IPS-15b (cell line): ENCODE data around the gene LRRD1.
"Not testable (repeated sequence)": the region's sequence is repeated elsewhere in the genome, so short reads cannot be mapped to it uniquely, and the experiment has no call there.

Experiments
- H3K27me3 ChIP-seq: one replicate; pipeline ENCODE4 v1.6.1; 2013; ENCODE audit warnings: low read length; ENCODE audit not compliant: control insufficient read depth, insufficient read depth
- H3K36me3 ChIP-seq: one replicate; pipeline ENCODE4 v1.6.1; 2013; ENCODE audit warnings: low read length; ENCODE audit not compliant: control insufficient read depth, insufficient read depth
- H3K4me1 ChIP-seq: one replicate; pipeline ENCODE4 v1.6.1; 2013; ENCODE audit warnings: mild to moderate bottlenecking, low read length; ENCODE audit not compliant: control insufficient read depth, insufficient read depth
- H3K4me3 ChIP-seq: one replicate; pipeline ENCODE4 v1.5.1; 2013; ENCODE audit warnings: low read depth, low read length
- H3K9ac ChIP-seq: one replicate; pipeline ENCODE4 v1.6.1; 2013; ENCODE audit warnings: low read depth, mild to moderate bottlenecking, low read length
- H3K9me3 ChIP-seq: one replicate; pipeline ENCODE4 v1.6.1; 2013; ENCODE audit warnings: mild to moderate bottlenecking, low read length; ENCODE audit not compliant: control insufficient read depth, insufficient read depth

The LRRD1 gene

GRCh38 chr7:92169529-92169928, 9.4 kb downstream of the LRRD1 start:
- H3K9ac ChIP-seq, H3K4me3 ChIP-seq, H3K9me3 ChIP-seq, H3K36me3 ChIP-seq, H3K27me3 ChIP-seq, H3K4me1 ChIP-seq: not testable (repeated sequence)

- H3K27me3 ChIP-seq, result no peaks in the 10 kb centered on the region
- H3K9me3 ChIP-seq, result no peaks in the 10 kb centered on the region
- H3K9ac ChIP-seq, result no peak overlapping the region
- no peak overlapping the region for H3K4me3 ChIP-seq
- no peaks in the 10 kb centered on the region for H3K36me3 ChIP-seq
- H3K4me1 ChIP-seq, result no peaks in the 10 kb centered on the region
Measured at GRCh38 chr7:92161271-92161670, 17.7 kb downstream of the LRRD1 start.

GRCh38 chr7:92158660-92159575, 20.0 kb downstream of the LRRD1 start:
- H3K4me3 ChIP-seq, result no peak overlapping the region

GRCh38 chr7:92156990-92157389, 22.0 kb downstream of the LRRD1 start:
- H3K9ac ChIP-seq, result no peak overlapping the region
- no peaks in the 10 kb centered on the region for H3K4me1 ChIP-seq
- no peaks in the 10 kb centered on the region for H3K9me3 ChIP-seq
- no peaks in the 10 kb centered on the region for H3K27me3 ChIP-seq
- no peaks in the 10 kb centered on the region for H3K36me3 ChIP-seq
- no peak overlapping the region for H3K4me3 ChIP-seq

More at GRCh38 chr7:92158660-92159575, 20.0 kb downstream of the LRRD1 start:
- Histone ChIP-seq H3K27me3 (no peaks in the 10 kb centered on the region), H3K4me1 (no peaks in the 10 kb centered on the region), H3K9me3 (no peaks in the 10 kb centered on the region), H3K9ac (no peak overlapping the region), H3K36me3 (no peaks in the 10 kb centered on the region)

GRCh38 chr7:92155108-92155739, 23.7 kb downstream of the LRRD1 start:
- no peaks in the 10 kb centered on the region for H3K9me3 ChIP-seq
- no peak overlapping the region for H3K4me3 ChIP-seq
- H3K9ac ChIP-seq, result no peak overlapping the region
- no peaks in the 10 kb centered on the region for H3K27me3 ChIP-seq
- H3K4me1 ChIP-seq, result no peaks in the 10 kb centered on the region
- no peaks in the 10 kb centered on the region for H3K36me3 ChIP-seq

GRCh38 chr7:92150450-92151017, 28.4 kb downstream of the LRRD1 start:
- H3K27me3 ChIP-seq, result no peaks in the 10 kb centered on the region

GRCh38 chr7:92149736-92150239, 29.2 kb downstream of the LRRD1 start:
- Histone ChIP-seq H3K36me3 (no peaks in the 10 kb centered on the region), H3K4me3 (no peak overlapping the region), H3K9me3 (no peaks in the 10 kb centered on the region)

More at GRCh38 chr7:92150450-92151017, 28.4 kb downstream of the LRRD1 start:
- H3K9me3 ChIP-seq, result no peaks in the 10 kb centered on the region
- no peaks in the 10 kb centered on the region for H3K36me3 ChIP-seq
- no peak overlapping the region for H3K9ac ChIP-seq
- no peaks in the 10 kb centered on the region for H3K4me1 ChIP-seq
- no peak overlapping the region for H3K4me3 ChIP-seq

GRCh38 chr7:92143192-92143880, 35.6 kb downstream of the LRRD1 start:
- not testable (repeated sequence) for H3K9me3 ChIP-seq, H3K4me3 ChIP-seq, H3K36me3 ChIP-seq, H3K9ac ChIP-seq, H3K4me1 ChIP-seq, H3K27me3 ChIP-seq

More at GRCh38 chr7:92149736-92150239, 29.2 kb downstream of the LRRD1 start:
- no peaks in the 10 kb centered on the region for H3K4me1 ChIP-seq
- no peaks in the 10 kb centered on the region for H3K27me3 ChIP-seq
- H3K9ac ChIP-seq, result no peak overlapping the region

- H3K9me3 ChIP-seq, H3K4me3 ChIP-seq, H3K9ac ChIP-seq, H3K36me3 ChIP-seq, H3K27me3 ChIP-seq, H3K4me1 ChIP-seq: not testable (repeated sequence)
Measured at GRCh38 chr7:92142791-92143190, 36.2 kb downstream of the LRRD1 start.

- Histone ChIP-seq H3K4me1 (no peaks in the 10 kb centered on the region), H3K27me3 (no peaks in the 10 kb centered on the region), H3K4me3 (no peak overlapping the region), H3K9ac (no peak overlapping the region), H3K9me3 (no peaks in the 10 kb centered on the region), H3K36me3 (no peaks in the 10 kb centered on the region)
Measured at GRCh38 chr7:92141161-92141560, 37.8 kb downstream of the LRRD1 start.

- H3K27me3 ChIP-seq, result peaks cover 4% of the 10 kb centered on the region
- no peaks in the 10 kb centered on the region for H3K36me3 ChIP-seq
- H3K4me1 ChIP-seq, result peaks cover 4% of the 10 kb centered on the region
- no peak overlapping the region for H3K9ac ChIP-seq
- no peak overlapping the region for H3K4me3 ChIP-seq
- no peaks in the 10 kb centered on the region for H3K9me3 ChIP-seq
Measured at GRCh38 chr7:92137557-92137956, 41.4 kb downstream of the LRRD1 start.
